ENCODE results near the gene FAM13A.
"Not testable (repeated sequence)": the region's sequence is repeated elsewhere in the genome, so short reads cannot be mapped to it uniquely, and the experiment has no call there.

Gene FAM13A

GRCh38 chr4:89021684-89022083 is 35.3 kb downstream of the FAM13A start:
- no peak overlapping the region for H3K27ac ChIP-seq
- no peak for TF ChIP-seq Cebpa-rat (IDR thresholded peaks at IDR 0.05)
- no peaks in the 10 kb centered on the region for H4K20me1 ChIP-seq
- H3K9me3 ChIP-seq, result peaks cover 3% of the 10 kb centered on the region
- no peaks in the 10 kb centered on the region for H3K36me3 ChIP-seq
- H3K4me1 ChIP-seq, result no peaks in the 10 kb centered on the region
- no peak overlapping the region for H3K9ac ChIP-seq
- no peak overlapping the region for H3K4me2 ChIP-seq
- no peaks in the 10 kb centered on the region for H3K27me3 ChIP-seq
- H3K4me3 ChIP-seq, result no peak overlapping the region

GRCh38 chr4:89021062-89021461 is 35.9 kb downstream of the FAM13A start:
- no peak overlapping the region for H3K4me3 ChIP-seq
- H3K9me3 ChIP-seq, result peaks cover 7% of the 10 kb centered on the region
- no peak overlapping the region for H3K4me2 ChIP-seq
- H3K9ac ChIP-seq, result no peak overlapping the region
- H3K27ac ChIP-seq, result no peak overlapping the region
- H3K27me3 ChIP-seq, result no peaks in the 10 kb centered on the region
- no peaks in the 10 kb centered on the region for H3K36me3 ChIP-seq
- no peaks in the 10 kb centered on the region for H3K4me1 ChIP-seq
- no peak for TF ChIP-seq Cebpa-rat (IDR thresholded peaks at IDR 0.05)
- H4K20me1 ChIP-seq, result no peaks in the 10 kb centered on the region

- H3K9me3 ChIP-seq, result peaks cover 29% of the 10 kb centered on the region
- not testable (repeated sequence) for H3K4me3 ChIP-seq, H3K27me3 ChIP-seq, H4K20me1 ChIP-seq, H3K36me3 ChIP-seq, H3K4me1 ChIP-seq, H3K9ac ChIP-seq, H3K4me2 ChIP-seq, H3K27ac ChIP-seq
Observed at GRCh38 chr4:89014897-89015296, 42.1 kb downstream of the FAM13A start.

GRCh38 chr4:89009761-89010369 is 47.1 kb downstream of the FAM13A start:
- no peak for TF ChIP-seq Cebpa-rat (IDR thresholded peaks at IDR 0.05)
- no peak overlapping the region for H3K4me2 ChIP-seq

GRCh38 chr4:89009115-89009514 is 47.9 kb downstream of the FAM13A start:
- H3K9ac ChIP-seq, result no peak overlapping the region
- H4K20me1 ChIP-seq, result no peaks in the 10 kb centered on the region
- peaks cover 8% of the 10 kb centered on the region for H3K9me3 ChIP-seq
- H3K27me3 ChIP-seq, result no peaks in the 10 kb centered on the region
- no peak overlapping the region for H3K4me2 ChIP-seq
- no peak for TF ChIP-seq Cebpa-rat (IDR thresholded peaks at IDR 0.05)
- H3K4me3 ChIP-seq, result no peak overlapping the region
- H3K4me1 ChIP-seq, result no peaks in the 10 kb centered on the region
- no peak overlapping the region for H3K27ac ChIP-seq
- H3K36me3 ChIP-seq, result no peaks in the 10 kb centered on the region

More at GRCh38 chr4:89009761-89010369, 47.1 kb downstream of the FAM13A start:
- H3K9me3 ChIP-seq, result peaks cover 16% of the 10 kb centered on the region
- H3K9ac ChIP-seq, result no peak overlapping the region
- H3K27ac ChIP-seq, result no peak overlapping the region
- no peaks in the 10 kb centered on the region for H3K36me3 ChIP-seq
- H4K20me1 ChIP-seq, result no peaks in the 10 kb centered on the region
- no peak overlapping the region for H3K4me3 ChIP-seq
- H3K4me1 ChIP-seq, result no peaks in the 10 kb centered on the region
- H3K27me3 ChIP-seq, result no peaks in the 10 kb centered on the region

GRCh38 chr4:89008166-89008565 is 48.8 kb downstream of the FAM13A start:
- Histone ChIP-seq H3K9ac (no peak overlapping the region), H4K20me1 (no peaks in the 10 kb centered on the region), H3K4me3 (no peak overlapping the region), H3K4me2 (no peak overlapping the region), H3K27me3 (no peaks in the 10 kb centered on the region), H3K4me1 (no peaks in the 10 kb centered on the region), H3K36me3 (no peaks in the 10 kb centered on the region), H3K9me3 (no peaks in the 10 kb centered on the region), H3K27ac (no peak overlapping the region)
- TF ChIP-seq Cebpa-rat (IDR thresholded peaks at IDR 0.05), result no peak

GRCh38 chr4:89007338-89007939 is 49.5 kb downstream of the FAM13A start:
- no peak for TF ChIP-seq Cebpa-rat (IDR thresholded peaks at IDR 0.05)
- Histone ChIP-seq H3K9ac (no peak overlapping the region), H3K4me2 (no peak overlapping the region), H3K27ac (no peak overlapping the region), H3K4me1 (no peaks in the 10 kb centered on the region), H3K36me3 (no peaks in the 10 kb centered on the region), H3K27me3 (no peaks in the 10 kb centered on the region), H3K4me3 (no peak overlapping the region), H3K9me3 (no peaks in the 10 kb centered on the region), H4K20me1 (no peaks in the 10 kb centered on the region)

GRCh38 chr4:89006307-89006706 is 50.7 kb downstream of the FAM13A start:
- Histone ChIP-seq H3K4me1 (no peaks in the 10 kb centered on the region), H3K36me3 (no peaks in the 10 kb centered on the region), H3K27ac (no peak overlapping the region), H3K9me3 (no peaks in the 10 kb centered on the region), H3K9ac (no peak overlapping the region), H4K20me1 (no peaks in the 10 kb centered on the region), H3K4me2 (no peak overlapping the region), H3K4me3 (no peak overlapping the region), H3K27me3 (no peaks in the 10 kb centered on the region)
- TF ChIP-seq Cebpa-rat (IDR thresholded peaks at IDR 0.05), result no peak

GRCh38 chr4:89005066-89005465 is 51.9 kb downstream of the FAM13A start:
- H3K9me3 ChIP-seq, H3K36me3 ChIP-seq, H3K27me3 ChIP-seq, H3K9ac ChIP-seq, H3K4me1 ChIP-seq, H3K4me3 ChIP-seq, H4K20me1 ChIP-seq, H3K27ac ChIP-seq, H3K4me2 ChIP-seq: not testable (repeated sequence)

- H3K9me3 ChIP-seq, result no peaks in the 10 kb centered on the region
- H3K4me3 ChIP-seq, result no peak overlapping the region
- H3K4me2 ChIP-seq, result no peak overlapping the region
- no peaks in the 10 kb centered on the region for H4K20me1 ChIP-seq
- H3K4me1 ChIP-seq, result no peaks in the 10 kb centered on the region
- no peak overlapping the region for H3K27ac ChIP-seq
- no peak overlapping the region for H3K9ac ChIP-seq
- no peaks in the 10 kb centered on the region for H3K36me3 ChIP-seq
- H3K27me3 ChIP-seq, result no peaks in the 10 kb centered on the region
- no peak for TF ChIP-seq Cebpa-rat (IDR thresholded peaks at IDR 0.05)
Observed at GRCh38 chr4:89001647-89002445, 55.1 kb downstream of the FAM13A start.

All from BLaER1 (cell line).